GM18909 (cell line): ENCODE measurements around the gene ZNF423.
"Not testable (repeated sequence)": the region's sequence is repeated elsewhere in the genome, so short reads cannot be mapped to it uniquely, and the experiment has no call there.

Experiments
- ATAC-seq: cut with Tn5 transposase; IDR thresholded peaks from one replicate; pipeline ENCODE4 v1.9.1; 2021; ENCODE audit warnings: mild to moderate bottlenecking; ENCODE audit not compliant: unreplicated experiment, poor library complexity

ZNF423 gene

DNA sequence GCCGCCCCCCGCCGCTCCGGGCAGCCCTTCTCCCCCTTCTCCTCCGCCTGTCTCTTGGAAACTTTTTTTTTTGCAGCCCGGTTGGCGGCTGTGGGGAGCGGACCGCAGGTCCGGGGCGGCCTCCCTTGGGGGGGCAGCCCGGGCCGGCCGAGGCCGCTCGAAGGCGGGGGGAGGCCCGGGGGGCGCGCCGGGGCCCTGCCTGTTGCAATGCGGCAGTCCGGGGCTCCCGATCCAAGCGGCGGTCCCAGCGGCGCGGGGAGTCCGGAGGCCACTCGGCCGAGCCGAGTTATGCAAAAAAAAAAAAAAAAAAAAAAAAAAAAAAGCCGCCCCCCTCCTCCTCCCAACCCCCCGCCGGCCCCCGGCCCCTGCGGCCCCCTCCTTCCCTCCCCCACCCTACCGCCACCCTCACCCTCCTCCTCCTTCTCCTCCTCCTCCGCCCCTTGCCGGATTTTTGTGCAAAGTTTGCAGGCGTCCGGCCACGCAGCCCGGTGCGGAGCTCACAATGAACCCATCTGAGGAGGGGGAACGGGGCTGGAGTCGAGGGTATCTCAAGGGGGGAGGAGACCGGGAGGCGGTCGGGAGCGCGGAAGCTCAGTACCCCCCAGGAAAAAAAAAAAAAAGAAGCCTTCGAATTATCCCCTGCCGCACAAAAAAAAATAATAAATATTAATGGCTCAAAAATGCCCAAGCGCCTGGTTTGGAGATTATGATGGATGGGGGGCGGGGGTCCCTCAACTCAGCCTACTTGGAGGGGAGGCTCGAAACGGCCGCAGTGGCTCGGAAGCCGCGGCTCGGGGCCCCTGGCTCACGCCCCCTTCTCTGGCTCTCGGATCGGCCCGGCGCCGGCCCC, at the start of gene ZNF423:
Gene ZNF423, minus strand, starts transcription at position 291 of the 850 bp plus-strand sequence. CDS start 338 bp downstream, outside the sequence.
- no peak for ATAC-seq

DNA sequence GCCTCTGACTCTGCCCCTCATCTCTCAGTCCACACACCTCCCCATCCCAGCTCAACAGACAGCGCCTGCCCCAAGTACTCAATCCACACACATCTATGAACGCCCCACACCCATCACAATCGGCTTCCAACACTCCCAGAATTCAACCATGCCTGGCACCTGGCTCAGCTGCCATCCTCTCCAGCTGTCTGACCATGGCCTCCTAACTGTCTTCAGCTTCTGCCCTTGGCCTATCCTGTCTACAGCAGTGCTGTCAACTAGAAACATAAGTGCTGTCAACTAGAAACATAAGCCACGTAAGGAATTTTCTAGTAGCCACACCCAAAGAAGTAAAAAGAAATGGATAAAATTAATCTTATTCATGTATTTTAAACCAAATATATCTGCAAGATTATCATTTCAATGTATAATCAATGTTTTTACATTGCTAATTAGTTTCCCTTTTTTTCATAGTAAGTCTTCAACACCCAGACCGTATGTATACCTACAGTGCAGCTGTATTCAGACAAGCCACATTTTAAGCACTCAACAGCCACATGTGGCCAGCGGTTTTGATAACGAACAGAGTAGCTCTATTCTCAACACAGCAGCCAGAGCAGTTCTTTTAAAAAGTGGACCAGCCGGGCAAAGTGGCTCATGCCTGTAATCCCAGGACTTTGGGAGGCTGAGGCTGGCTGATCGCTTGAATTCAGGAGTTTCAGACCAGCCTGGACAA, 48.6 kb upstream of the ZNF423 start:
- no peak for ATAC-seq

DNA sequence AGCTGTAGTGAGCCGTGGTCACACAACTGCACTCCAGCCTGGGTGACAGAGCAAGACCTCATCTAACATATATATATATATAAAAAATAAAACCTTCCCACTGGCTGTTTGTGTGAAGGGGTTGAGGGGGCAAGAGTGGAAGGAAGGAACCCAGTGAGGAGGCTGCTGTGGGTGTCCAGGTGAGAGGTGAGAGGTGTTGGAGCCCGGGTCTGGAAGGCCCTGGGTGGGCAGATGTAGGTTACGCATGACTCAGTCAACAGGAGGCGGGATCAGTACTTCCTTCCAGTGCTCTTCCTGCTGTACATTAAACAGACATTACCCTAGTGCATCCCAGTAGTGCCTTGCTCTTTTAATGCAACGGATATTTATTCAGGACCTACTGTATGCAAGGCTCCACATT, 47.0 kb upstream of the ZNF423 start:
- ATAC-seq, result no peak

DNA sequence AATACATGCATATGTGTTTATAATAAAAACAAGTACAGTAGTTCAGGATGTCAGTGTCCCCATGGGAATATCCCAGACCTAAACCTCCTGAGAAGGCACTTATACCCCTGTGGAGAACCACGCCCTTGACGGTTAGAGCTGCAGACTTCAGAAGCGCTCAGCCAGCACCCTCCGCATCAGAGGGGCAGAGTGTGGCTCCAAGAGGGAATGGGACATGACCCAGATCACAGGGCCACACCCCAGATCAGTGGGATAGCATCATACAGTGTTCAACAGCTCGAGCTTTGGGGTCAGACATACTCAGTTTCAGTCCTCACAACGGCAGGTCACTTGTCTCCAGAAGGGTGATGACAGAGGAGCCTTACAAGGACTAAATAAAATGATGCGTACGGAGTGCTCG, 45.8 kb upstream of the ZNF423 start:
- no peak for ATAC-seq

DNA sequence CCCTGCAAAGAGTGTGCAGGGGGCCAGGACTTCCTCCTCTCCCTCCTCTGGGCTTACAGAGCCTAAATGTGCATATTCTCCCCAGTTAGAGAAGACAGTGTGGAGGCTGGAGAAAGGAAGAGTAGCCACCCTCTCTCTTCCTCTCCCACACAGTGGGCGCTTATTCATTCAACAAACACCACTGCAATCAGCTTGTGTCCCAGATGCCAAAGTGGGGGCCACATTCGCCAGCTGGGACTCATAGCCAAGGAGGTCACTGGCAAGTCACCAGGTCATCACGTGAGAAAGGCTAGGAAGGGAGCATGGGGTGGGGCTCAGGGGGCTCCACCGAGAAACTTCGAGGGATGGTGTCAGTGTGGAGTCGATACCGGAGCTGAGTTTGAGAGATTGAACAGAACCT, 45.0 kb upstream of the ZNF423 start:
- ATAC-seq, result no peak

DNA sequence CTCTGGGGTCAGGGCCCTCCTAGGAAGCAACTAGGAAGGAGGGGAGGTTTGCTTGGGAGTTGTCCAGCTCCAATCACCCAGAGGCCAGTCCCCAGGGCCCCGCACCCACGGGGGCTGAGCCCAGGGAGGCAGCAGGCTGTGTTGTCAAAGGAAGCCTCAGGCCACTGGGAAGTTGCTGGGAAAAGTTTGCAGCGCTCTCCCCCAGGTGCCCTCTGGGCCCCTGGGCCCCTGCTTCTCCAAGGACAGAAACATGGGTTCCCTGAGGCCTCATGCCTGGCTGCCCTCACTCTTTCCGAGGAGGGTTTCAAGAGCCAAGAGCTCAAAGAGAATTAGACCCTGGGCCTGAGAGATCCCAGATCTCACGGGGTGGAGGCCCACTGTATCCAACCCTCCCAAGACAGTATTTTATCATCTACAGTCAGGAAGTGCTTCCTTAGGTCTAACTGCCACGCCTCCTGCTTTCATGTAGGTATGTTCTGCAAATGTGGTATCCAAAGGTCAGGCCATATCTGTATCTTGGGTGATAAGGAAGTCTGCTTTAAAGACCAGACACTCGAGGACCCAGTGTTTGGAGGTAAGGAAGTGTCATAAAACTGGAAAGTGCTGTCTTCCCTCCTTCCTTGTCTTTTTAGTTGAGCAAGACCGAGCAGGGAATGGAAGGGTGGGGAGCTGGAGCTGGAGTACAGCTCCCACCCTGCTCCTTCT, 44.2 kb upstream of the ZNF423 start:
- no peak for ATAC-seq

DNA sequence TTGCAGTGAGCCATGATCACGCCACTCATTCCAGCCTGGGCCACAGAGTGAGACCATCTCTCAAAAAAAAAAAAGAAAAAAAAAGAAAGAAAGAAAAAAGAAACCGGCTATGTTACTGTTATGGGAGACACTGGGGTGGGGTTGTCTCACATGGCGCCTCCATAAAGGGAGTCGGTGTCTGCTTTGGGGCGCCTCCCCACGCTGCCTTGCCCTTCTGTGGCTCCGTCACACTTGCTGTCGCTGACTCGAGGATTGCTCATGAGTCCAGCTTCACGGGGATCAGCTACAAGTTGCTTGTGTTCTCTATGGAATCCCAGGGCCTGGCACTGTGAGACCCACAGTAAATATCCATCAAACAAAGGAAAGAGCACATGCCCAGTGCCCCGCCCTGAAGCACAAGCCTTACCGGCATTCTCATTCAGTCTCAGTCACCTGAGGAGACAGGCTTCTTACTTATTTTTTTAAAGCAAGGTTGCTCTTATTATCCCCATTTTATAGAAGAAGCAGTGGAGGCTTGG, 40.6 kb upstream of the ZNF423 start:
- ATAC-seq, result no peak

DNA sequence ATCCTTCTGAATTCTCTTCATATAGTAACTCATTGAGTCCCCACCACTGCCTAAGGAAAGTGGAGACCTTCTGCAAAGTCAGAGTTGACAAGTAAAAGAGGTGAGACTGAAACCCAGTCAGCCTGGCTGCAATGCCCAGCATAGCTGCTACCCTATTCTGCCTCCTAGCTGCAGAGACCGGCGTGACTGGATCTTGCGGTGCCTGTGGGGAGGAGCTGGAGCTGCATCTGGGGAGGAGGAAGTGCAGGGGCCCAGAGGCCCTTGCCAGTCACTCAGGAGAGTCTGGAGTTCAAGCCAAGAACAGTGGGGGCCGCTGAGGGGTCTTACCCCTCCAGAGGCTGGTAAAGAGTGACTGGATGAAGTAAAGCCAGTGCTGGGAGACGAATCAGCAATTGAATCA, 35.0 kb upstream of the ZNF423 start:
- no peak for ATAC-seq

DNA sequence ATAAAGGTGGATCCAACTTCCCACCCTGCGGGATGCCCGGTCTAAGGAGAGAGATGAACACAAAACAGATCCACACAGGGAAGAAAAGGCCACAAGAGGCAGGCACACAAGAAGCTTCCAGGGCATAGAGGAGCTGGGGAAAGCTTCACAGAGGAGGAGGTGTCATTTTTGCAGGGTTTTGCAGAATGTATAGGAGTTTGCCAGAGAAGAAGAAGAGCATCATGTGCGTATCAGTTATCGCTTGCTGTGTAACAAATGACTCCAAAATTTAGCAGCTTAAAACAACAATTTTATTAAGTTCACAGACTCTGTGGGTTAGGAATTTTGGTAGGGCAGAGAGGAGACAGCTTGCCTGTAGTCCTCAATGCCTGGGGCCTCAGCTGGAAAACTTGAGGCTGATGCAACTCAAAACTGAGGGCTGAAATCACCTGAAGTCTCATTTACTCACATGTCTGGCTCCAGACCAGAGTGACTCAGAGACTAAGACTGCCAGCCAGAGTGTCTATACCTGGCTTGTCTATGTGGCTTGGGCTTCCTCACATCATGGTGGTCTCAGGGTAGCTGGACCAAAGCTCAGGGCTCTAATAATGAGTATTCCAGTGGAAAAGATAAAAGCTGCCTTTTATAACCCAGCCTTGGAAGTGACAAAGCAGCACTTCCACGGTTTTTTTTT, 33.9 kb upstream of the ZNF423 start:
- no peak for ATAC-seq

DNA sequence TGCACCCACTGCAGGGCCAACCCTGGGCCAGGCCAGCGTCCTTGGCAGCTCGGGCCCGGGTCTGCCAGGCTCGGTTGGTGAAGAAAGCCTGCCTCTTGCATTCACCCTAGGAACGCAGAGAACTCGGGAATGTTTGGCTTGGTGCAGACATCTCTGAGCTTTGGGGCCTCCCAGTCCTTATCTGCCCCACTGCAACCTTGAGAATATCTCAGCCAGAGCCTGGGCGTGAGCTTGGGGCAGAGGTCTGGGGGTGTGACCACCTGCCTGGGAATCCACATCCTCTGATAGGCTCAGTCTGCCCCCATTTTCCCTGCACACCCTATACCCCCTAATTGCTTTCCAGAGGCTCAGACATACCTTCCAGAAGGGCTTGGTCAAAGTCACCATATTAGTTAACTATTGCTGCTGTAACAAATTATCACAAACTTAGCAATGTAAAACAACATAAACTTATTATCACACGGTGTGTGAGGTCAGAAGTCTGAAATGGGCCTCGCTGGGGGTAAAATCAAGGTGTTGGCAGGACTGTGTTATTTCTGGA, 30.7 kb upstream of the ZNF423 start:
- ATAC-seq, result no peak

DNA sequence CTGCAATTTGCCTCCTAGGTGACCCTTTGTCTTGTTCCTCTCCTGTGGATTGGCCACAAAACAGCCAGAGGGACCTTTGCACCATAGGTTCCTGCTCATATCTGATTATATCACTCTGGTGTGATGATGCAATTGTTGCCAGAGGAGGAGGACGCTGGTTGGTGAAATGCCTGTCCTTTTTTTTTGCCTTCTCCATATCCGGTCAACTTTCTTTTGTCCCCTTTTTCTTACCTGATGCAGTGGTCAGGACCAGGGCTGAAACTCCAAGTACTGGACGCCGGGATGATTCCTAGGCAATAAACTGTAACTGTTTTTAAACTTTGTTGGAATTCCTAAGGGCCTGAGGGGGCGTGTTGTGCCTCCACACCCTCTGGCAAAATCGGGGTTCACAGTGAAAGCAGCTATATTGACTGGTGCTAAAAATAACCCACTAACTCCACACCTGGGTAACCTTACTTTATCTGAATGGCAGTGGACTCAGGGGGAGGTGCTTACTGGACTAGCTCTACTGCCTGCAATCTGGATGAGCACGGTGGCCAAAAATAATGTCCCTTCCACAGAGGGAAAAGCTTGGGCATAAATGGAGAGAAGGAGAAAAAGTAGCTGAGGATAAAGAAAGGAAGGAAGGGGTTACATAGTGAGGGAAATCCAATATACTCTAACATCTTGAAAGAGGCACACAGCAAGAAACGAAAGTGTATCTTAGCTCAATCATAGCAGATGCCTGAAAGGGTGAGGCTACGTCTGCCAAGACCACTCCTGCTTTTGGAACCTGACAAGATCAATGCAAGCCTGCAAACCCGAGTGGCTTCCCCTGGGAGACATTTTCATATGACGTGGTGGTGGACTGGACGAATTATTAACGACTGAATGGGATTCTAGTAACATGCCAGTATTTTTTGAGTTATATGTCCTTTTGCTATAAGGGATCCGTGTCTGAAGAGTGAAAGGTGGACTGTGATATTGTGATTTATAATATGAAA, 28.4 kb upstream of the ZNF423 start:
- no peak for ATAC-seq

DNA sequence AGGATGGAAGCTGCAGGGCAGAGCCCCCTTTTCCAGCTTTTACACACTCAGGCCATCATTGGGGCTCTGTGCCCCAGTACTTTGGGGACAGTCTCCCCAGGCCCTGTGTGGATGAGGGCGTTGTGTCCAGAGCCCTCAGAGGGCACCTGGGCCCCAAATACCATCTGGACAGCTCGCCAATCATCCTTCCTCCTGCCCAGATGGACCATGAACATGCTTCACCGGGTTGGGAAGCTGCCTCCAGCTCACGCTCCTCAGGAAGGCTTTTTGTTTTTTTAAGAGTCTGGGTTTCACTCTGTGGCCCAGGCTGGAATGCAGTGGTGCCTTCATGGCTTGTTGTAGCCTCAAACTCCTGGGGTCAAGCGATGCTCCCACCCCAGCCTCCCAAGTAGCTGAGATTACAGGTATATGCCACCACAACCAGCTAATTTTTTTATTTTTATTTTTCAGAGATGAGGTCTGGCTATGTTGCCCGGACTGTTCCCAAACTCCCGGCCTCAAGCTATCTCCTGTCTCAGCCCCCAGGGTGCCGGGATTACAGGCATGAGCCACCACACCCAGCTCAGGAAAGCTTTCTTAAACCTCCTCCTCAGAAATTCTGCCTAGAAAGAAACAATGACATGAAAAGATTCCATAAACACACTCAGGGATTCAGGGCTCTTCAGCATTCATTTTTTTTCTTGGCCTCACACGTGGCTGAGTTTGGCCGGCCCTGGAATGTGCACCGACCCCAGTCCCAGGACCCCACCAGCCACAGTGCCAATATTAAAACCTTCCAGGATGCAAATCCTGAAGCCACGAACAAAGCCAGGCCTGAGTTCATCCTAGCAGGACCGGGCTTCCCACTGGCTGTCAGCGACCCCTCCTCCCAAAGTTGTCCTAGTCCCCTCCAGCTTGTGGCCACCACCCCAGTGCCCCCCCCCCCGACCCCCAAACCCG, 27.4 kb upstream of the ZNF423 start:
- ATAC-seq, result no peak

DNA sequence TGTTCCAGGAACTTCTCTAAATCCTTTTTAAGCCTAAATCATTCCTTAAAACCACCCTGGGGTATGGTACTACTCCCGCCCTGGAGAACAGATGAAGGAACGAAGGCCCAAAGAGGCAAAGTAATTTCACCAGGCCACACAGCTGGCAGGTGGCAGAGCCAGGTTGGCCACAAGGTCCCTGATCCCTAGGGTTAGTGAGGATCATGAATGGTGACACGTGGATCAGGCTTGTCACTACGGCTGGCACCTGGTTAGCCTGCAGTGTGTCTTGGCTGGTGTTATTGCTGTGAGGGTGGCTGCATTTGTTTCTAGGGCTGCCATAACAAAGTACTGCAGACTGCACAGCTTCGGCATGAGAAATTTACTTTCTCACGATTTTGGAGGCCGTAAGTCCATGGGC, 26.0 kb upstream of the ZNF423 start:
- no peak for ATAC-seq

DNA sequence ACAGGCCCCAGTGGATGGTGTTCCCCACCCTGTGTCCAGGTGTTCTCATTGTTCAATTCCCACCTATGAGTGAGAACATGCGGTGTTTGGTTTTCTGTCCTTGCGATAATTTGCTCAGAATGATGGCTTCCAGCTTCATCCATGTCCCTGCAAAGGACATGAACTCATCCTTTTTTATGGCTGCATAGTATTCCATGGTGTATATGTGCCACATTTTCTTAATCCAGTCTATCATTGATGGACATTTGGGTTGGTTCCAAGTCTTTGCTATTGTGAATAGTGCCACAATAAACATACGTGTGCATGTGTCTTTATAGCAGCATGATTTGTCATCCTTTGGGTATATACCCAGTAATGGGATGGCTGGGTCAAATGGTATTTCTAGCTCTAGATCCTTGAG, 22.6 kb upstream of the ZNF423 start:
- ATAC-seq, result not testable (repeated sequence)

DNA sequence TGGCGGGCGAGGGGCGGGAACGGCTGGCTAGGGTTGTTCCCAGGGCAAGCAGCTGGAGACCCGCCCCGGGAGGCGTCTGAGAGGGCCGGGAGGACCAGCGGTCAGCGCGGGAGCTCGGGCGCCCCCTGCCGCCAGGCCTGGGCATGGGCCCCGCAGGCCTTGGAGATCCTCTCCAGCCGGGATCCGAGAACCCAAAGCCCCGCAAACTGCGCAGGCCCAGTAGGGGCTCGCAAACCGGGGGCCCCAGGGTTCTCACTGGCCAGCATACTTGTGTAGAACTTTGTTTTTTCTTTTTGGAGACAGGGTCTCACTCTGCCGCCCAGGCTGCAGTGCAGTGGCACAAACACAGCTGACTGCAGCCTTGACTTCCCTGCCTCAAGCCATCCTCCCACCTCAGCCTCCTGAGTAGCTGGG, 20.8 kb upstream of the ZNF423 start:
- ATAC-seq, result no peak

DNA sequence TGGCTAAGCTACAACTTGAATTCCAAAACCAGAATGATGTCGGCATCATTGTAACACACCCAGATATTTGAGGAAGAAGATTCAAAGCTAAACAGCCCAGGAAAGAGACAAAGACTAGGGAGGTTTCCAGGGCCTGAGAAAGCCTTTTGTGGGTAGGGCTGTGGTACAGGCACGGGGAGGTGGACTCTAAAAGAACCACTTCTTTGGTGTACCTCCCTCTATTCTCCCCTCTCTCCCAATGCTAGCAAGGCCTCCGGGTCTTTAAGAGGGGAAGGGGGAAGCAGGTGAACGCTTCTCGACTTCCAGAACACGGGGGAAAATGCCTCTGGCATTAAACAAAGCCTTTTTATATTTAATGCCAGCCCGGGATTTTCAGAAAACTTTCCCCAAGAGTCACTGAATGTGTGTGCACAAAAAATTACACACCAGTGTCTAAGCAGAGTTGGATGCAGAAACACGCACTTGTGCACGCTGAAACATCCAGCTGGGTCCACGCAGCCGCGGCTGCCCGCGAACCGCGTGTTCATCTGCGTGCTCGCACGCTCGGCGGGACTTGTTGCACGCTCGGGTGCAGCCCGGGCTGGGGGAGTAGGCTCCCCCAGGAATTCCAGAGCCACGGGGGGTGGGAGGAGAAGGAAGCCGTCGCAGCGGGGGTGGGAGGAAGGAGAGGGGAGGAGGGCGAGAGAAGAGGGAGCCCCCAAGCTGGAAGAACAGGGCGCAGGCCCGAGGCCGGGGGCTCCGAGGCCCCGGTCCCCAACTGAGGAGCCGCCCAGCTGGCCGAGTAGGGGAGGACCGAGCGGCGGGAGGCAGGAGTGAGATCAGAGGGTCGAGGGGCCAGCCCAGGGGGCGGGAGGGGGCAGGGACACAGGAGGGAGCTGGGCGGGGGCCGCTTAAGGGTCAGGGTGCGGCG, 20.1 kb upstream of the ZNF423 start:
- ATAC-seq, result no peak
